HL-60 (cell line): ENCODE measurements around the gene GPR142.

ENCODE experiments used
- DNase-seq, 2 experiments: peaks; one replicate each; pipeline ENCODE4 v3.0.0-alpha.2; 2010 to 2020; ENCODE audit warnings: low read depth in 1 of 2, low spot score in 1 of 2
- H3K27ac ChIP-seq: fragments of 250-450 bp; sonication (Bioruptor Pico); replicated peaks from 2 replicates; pipeline ENCODE4 v1.5.1; 2020; ENCODE audit warnings: mild to moderate bottlenecking, moderate library complexity
- H3K27me3 ChIP-seq: fragments of 250-450 bp; sonication (Bioruptor Pico); 2 replicates; pipeline ENCODE4 v1.5.1; 2021; ENCODE audit warnings: mild to moderate bottlenecking, moderate library complexity; ENCODE audit not compliant: insufficient read depth, poor library complexity, severe bottlenecking
- H3K4me3 ChIP-seq: replicated peaks from 2 replicates; pipeline ENCODE4 v1.5.1; 2011; ENCODE audit warnings: mild to moderate bottlenecking, control low read depth, low read length; ENCODE audit not compliant: insufficient read depth
- GABPA ChIP-seq: IDR thresholded peaks from 2 replicates; pipeline ENCODE4 v1.6.1; 2012; ENCODE audit warnings: low read depth
- POLR2AphosphoS5 ChIP-seq: IDR thresholded peaks from 2 replicates; pipeline ENCODE4 v1.6.1; 2012; ENCODE audit warnings: low read depth
- REST ChIP-seq: IDR thresholded peaks from 2 replicates; pipeline ENCODE4 v1.6.1; 2012; ENCODE audit warnings: low read depth; ENCODE audit not compliant: insufficient replicate concordance
- SPI1 ChIP-seq: IDR thresholded peaks from 2 replicates; pipeline ENCODE4 v1.6.1; 2012; ENCODE audit warnings: low read depth, mild to moderate bottlenecking, borderline replicate concordance

GPR142 gene

GRCh38 chr17:74415608-74416396 is 48.5 kb downstream of the GPR142 start:
- no peak for DNase-seq
- no peaks in the 10 kb centered on the region for H3K27me3 ChIP-seq
- TF ChIP-seq REST = no peak
- no peak for TF ChIP-seq POLR2AphosphoS5
- H3K4me3 ChIP-seq = no peak overlapping the region
- no peak overlapping the region for H3K27ac ChIP-seq

- no peak overlapping the region for H3K27ac ChIP-seq
- no peak for DNase-seq
- H3K4me3 ChIP-seq = no peak overlapping the region
- H3K27me3 ChIP-seq = no peaks in the 10 kb centered on the region
- TF ChIP-seq SPI1 = no peak
- TF ChIP-seq POLR2AphosphoS5 = no peak
- TF ChIP-seq GABPA = no peak
Measured at GRCh38 chr17:74417178-74418045, 50.1 kb downstream of the GPR142 start.

DNA sequence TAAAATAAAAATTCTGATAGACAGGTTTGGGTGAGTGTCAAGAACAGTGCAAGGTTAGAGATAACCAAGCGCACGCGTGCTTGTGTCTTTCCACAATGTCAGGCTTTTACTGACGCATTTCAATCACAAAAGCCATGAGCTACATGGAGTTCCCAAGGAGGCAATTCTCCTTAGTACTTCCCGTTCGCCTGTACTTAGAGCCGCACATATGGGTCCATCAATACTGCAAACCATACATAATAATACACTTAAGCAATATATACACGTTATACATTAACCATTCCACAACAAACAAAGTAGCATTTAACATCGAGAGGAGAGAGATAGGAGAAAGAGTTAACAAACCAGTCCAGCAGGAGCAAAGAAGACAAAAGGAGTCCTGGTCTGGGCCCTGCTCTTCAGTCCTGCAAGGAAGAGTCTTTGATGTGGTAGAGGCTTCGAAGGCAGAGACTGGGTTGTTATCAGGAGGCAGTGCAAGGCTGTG is 52.7 kb downstream of the GPR142 start:
- no peak for TF ChIP-seq REST
- TF ChIP-seq GABPA = no peak
- Histone ChIP-seq H3K27me3 (no peaks in the 10 kb centered on the region), H3K27ac (no peak overlapping the region), H3K4me3 (no peak overlapping the region)
- no peak for DNase-seq
